Measurements from ENCODE around the gene MID1.
"Not testable (repeated sequence)": the region's sequence is repeated elsewhere in the genome, so short reads cannot be mapped to it uniquely, and the experiment has no call there.

The MID1 gene

GRCh38 chrX:10598540-10598939 is 21.8 kb downstream of the MID1 start:
- in situ Hi-C loops (cut with HindIII; ENCODE audit: low sequenced_read_pairs), result no loop called here
- no peak overlapping the region for H3K4me3 ChIP-seq (ENCODE audit: low read depth, low read length)
- no peak for DNase-seq (ENCODE audit: low read depth, low spot score)
- no peak for TF ChIP-seq CTCF (IDR thresholded peaks at IDR 0.05; ENCODE audit: low read depth, low read length)

GRCh38 chrX:10597871-10598270 is 22.5 kb downstream of the MID1 start:
- TF ChIP-seq CTCF (IDR thresholded peaks at IDR 0.05; ENCODE audit: low read depth, low read length), result peak; percentile 64
- no peak overlapping the region for H3K4me3 ChIP-seq (ENCODE audit: low read depth, low read length)
- in situ Hi-C loops (cut with HindIII; ENCODE audit: low sequenced_read_pairs), result no loop called here
- no peak for DNase-seq (ENCODE audit: low read depth, low spot score)

- no peak for TF ChIP-seq CTCF (IDR thresholded peaks at IDR 0.05; ENCODE audit: low read depth, low read length)
- H3K4me3 ChIP-seq (ENCODE audit: low read depth, low read length), result no peak overlapping the region
- DNase-seq (ENCODE audit: low read depth, low spot score), result no peak
- in situ Hi-C loops (cut with HindIII; ENCODE audit: low sequenced_read_pairs), result no loop called here
These were observed 28.7 kb downstream of the MID1 start for GRCh38 chrX:10591363-10592335.

GRCh38 chrX:10589787-10590186 is 30.6 kb downstream of the MID1 start:
- in situ Hi-C loops (cut with HindIII; ENCODE audit: low sequenced_read_pairs); H3K4me3 ChIP-seq (ENCODE audit: low read depth, low read length); DNase-seq (ENCODE audit: low read depth, low spot score): not testable (repeated sequence)

- in situ Hi-C loops (cut with HindIII; ENCODE audit: low sequenced_read_pairs), result no loop called here
- no peak for DNase-seq (ENCODE audit: low read depth, low spot score)
- no peak for TF ChIP-seq CTCF (IDR thresholded peaks at IDR 0.05; ENCODE audit: low read depth, low read length)
These were observed 31.3 kb downstream of the MID1 start for GRCh38 chrX:10589098-10589497.

GRCh38 chrX:10584882-10585281 is 35.5 kb downstream of the MID1 start:
- H3K4me3 ChIP-seq (ENCODE audit: low read depth, low read length); DNase-seq (ENCODE audit: low read depth, low spot score); in situ Hi-C loops (cut with HindIII; ENCODE audit: low sequenced_read_pairs): not testable (repeated sequence)

More at GRCh38 chrX:10589098-10589497, 31.3 kb downstream of the MID1 start:
- H3K4me3 ChIP-seq (ENCODE audit: low read depth, low read length), result no peak overlapping the region

DNA sequence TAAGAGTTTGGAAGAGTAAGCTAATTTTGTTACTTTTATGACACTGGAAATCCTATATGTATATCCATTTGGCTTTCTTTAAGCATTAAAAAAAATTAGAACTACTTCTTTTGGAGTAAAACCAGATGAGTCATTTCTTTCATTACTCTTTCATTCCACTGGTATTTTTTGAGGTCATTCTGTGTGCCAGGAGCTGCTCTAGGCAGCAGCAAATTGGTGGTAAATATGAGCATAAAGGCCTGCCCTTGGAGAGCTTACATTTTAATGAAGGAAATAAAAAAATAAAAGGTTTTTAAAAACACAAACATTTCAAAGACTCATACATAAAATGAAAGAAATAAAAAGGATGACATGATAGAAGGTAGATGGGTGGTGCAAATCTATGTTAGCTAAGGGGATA is 37.4 kb downstream of the MID1 start:
- peak; percentile 71 for DNase-seq (ENCODE audit: low read depth, low spot score)
- TF ChIP-seq CTCF (IDR thresholded peaks at IDR 0.05; ENCODE audit: low read depth, low read length), result no peak
- H3K4me3 ChIP-seq (ENCODE audit: low read depth, low read length), result no peak overlapping the region
- in situ Hi-C loops (cut with HindIII; ENCODE audit: low sequenced_read_pairs), result no loop called here
